K562 (cell line): ENCODE results near the gene ATXN7. TPM values are rescaled to one million over a fixed set of nuclear protein-coding genes. Genes with fewer than 3 reads are reported as not detected.

Experiments
- ATAC-seq: fragments of 200-7000 bp; cut with Tn5 transposase; 3 replicates; pipeline ENCODE4 v1.9.1; 2020; ENCODE audit warnings: moderate library complexity
- BruUV-seq: library from RNA; stranded (reverse); fragments of 400-500 nt; replicated peaks from 2 replicates; lab custom pipeline; 2021; lab: Mats Ljungman, UMichigan
- CTCF ChIA-PET: fragments of 300-600 bp; formaldehyde crosslinking; extraction: SDS; loops from one replicate; lab custom pipeline; 2021; ENCODE audit warnings: low intra/inter-chr PET ratio; lab: Yijun Ruan, JAX
- POLR2A ChIA-PET: fragments of 300-600, 350-650 bp; sonication (Branson Sonifier 250); formaldehyde crosslinking; extraction: SDS; loops from one replicate; lab custom pipeline; 2021; ENCODE audit warnings: antibody characterized with exemption, inconsistent platforms; lab: Yijun Ruan, JAX
- DNase-seq, 4 experiments: peaks; one replicate each; pipeline versions ENCODE4 v3.0.0 to v3.0.0-alpha.2; 2011 to 2018; ENCODE audit warnings: low spot score in 3 of 4, mixed read lengths in 3 of 4; ENCODE audit errors: extremely low read depth in 1 of 4
- FAIRE-seq: peaks from 2 replicates; lab custom pipeline; 2011; peaks lifted over from hg19 to GRCh38; lab: Jason Lieb, UNC
- H2AFZ ChIP-seq: 2 replicates; pipeline ENCODE4 v1.6.0; 2011; ENCODE audit warnings: low read depth, low read length, control low read depth, inconsistent platforms
- H3K27ac ChIP-seq: fragments of 200-600 bp; 3 replicates; pipeline ENCODE4 v1.8.0; 2011; ENCODE audit warnings: low read depth, mild to moderate bottlenecking, control low read depth, inconsistent platforms, low read length, moderate library complexity, mixed read lengths; ENCODE audit errors: extremely low read depth
- H3K27me3 ChIP-seq, 2 experiments: fragments of 300-600 bp in 1 of 2; 2 replicates in 1 of 2; 3 replicates in 1 of 2; pipeline versions ENCODE4 v1.6.0 to v1.8.0; 2011; ENCODE audit warnings: inconsistent platforms in 2 of 2, low read length in 2 of 2, mild to moderate bottlenecking in 1 of 2, mixed read lengths in 1 of 2, moderate library complexity in 1 of 2; ENCODE audit not compliant: control insufficient read depth in 2 of 2, insufficient read depth in 2 of 2
- H3K36me3 ChIP-seq: fragments of 300-600 bp; 3 replicates; pipeline ENCODE4 v1.8.0; 2011; ENCODE audit warnings: mild to moderate bottlenecking, low read length, inconsistent platforms; ENCODE audit not compliant: control insufficient read depth, insufficient read depth
- H3K4me1 ChIP-seq, 2 experiments: fragments of 200-600 bp in 1 of 2; replicated peaks in 1 of 2; 2 replicates in 1 of 2; 3 replicates in 1 of 2; pipeline versions ENCODE4 v1.5.1 to v1.8.0; 2011; ENCODE audit warnings: inconsistent platforms in 2 of 2, low read length in 2 of 2, mild to moderate bottlenecking in 1 of 2, mixed read lengths in 1 of 2, moderate library complexity in 1 of 2; ENCODE audit not compliant: control insufficient read depth in 2 of 2, insufficient read depth in 2 of 2
- H3K4me2 ChIP-seq: 2 replicates; pipeline ENCODE4 v1.6.1; 2011; ENCODE audit warnings: low read length, control low read depth, inconsistent platforms, mixed read lengths; ENCODE audit not compliant: insufficient read depth
- H3K4me3 ChIP-seq: fragments of 200-600 bp; sonication (generic), shearing (Covaris generic); 2 replicates; pipeline ENCODE4 v1.5.1; 2016; ENCODE audit warnings: control low read depth, inconsistent platforms
- H3K79me2 ChIP-seq: fragments of 200-600 bp; 3 replicates; pipeline ENCODE4 v1.8.0; 2011; ENCODE audit warnings: low read length, inconsistent platforms; ENCODE audit not compliant: control insufficient read depth, insufficient read depth
- H3K9ac ChIP-seq, 2 experiments: 2 replicates each; pipeline versions ENCODE4 v1.6.0 to v1.6.1; 2011; ENCODE audit warnings: low read depth in 2 of 2, low read length in 2 of 2, control low read depth in 1 of 2, inconsistent platforms in 1 of 2, mild to moderate bottlenecking in 1 of 2, mixed read lengths in 1 of 2; ENCODE audit not compliant: insufficient read depth in 1 of 2
- H3K9me1 ChIP-seq: one replicate; pipeline ENCODE4 v1.6.0; 2011; ENCODE audit warnings: inconsistent platforms, mild to moderate bottlenecking, low read length, moderate library complexity; ENCODE audit not compliant: control insufficient read depth, insufficient read depth
- H3K9me3 ChIP-seq: replicated peaks from 2 replicates; pipeline ENCODE4 v1.5.1; 2011; ENCODE audit warnings: low read depth, low read length, inconsistent platforms; ENCODE audit not compliant: control insufficient read depth, insufficient read depth
- H4K20me1 ChIP-seq: replicated peaks from 2 replicates; pipeline ENCODE4 v1.6.1; 2011; ENCODE audit warnings: low read length, inconsistent platforms, mixed read lengths; ENCODE audit not compliant: control insufficient read depth, insufficient read depth
- FOXP4 ChIP-seq: sonication (generic); formaldehyde crosslinking; IDR thresholded peaks from 2 replicates; pipeline ENCODE4 v1.8.0; 2022; ENCODE audit warnings: mild to moderate bottlenecking, missing genetic modification reagents, borderline replicate concordance
- ZBTB11 ChIP-seq, 3 experiments: fragments of 200-800 bp in 1 of 3; fragments of 250-450 bp in 1 of 3; fragments of 450-650 bp in 1 of 3; sonication (Bioruptor Pico) in 1 of 3; sonication (Bioruptor generic) in 1 of 3; formaldehyde crosslinking in 1 of 3; IDR thresholded peaks; 2 replicates each; pipeline versions ENCODE4 v1.6.1 to v1.8.0; 2016 to 2022; ENCODE audit warnings: mild to moderate bottlenecking in 2 of 3, missing genetic modification characterization in 2 of 3, missing compliant biosample characterization in 1 of 3, moderate library complexity in 1 of 3
- in situ Hi-C: fragments of 300-500 bp; cut with MboI; formaldehyde crosslinking; loops from 4 replicates; pipeline ENCODE4 v1.15.0; 2018; ENCODE audit warnings: inconsistent platforms, mixed read lengths
- intact Hi-C: fragments of 100-400 bp; cut with micrococcal nuclease; formaldehyde crosslinking; loops from 2 replicates; pipeline ENCODE4 v1.14.2; 2022
- polyA plus RNA-seq, 8 experiments: library from polyadenylated mRNA; depleted of rRNA in 4 of 8; stranded (reverse) in 5 of 8; unstranded in 3 of 8; fragments of >200 nt; fragmentation: Nextera tagmentation in 2 of 8; fragmentation: Illumina TruSeq in 1 of 8; extraction: Ambion mirVana in 2 of 8; extraction: Trizol in 1 of 8; gene quantifications; 2 replicates each; pipeline versions ENCODE4 v1.2.1 to v1.2.3, GENCODE V29; 2011 to 2014; ENCODE audit warnings: inconsistent platforms in 1 of 8, missing spikeins in 1 of 8
- total RNA-seq, 7 experiments: library from RNA; depleted of rRNA in 6 of 7; stranded (reverse); fragments of >200 nt in 6 of 7; fragmentation: Illumina TruSeq in 2 of 7; extraction: Trizol in 2 of 7; gene quantifications; 2 replicates each; pipeline versions ENCODE4 v1.2.1 to v1.2.3, GENCODE V29; 2011 to 2021; ENCODE audit warnings: low replicate concordance in 1 of 7

Gene ATXN7
- total and polyA plus RNA-seq, 9 of the 15 experiments (the other 6 are each of a cell fraction or from before 2014, with no cell fraction given): 0.41 to 9.2 (median 6.7) TPM

GRCh38 chr3:63842127-63842526, 21.5 kb upstream of the ATXN7 start:
- peaks cover 6% of the 10 kb centered on the region; the same call in 1 of the 3 replicates for H3K36me3 ChIP-seq
- H3K9me1 ChIP-seq: no peaks in the 10 kb centered on the region
- no peaks in the 10 kb centered on the region for H4K20me1 ChIP-seq
- no TSS peak for BruUV-seq
- no peaks in the 10 kb centered on the region for H3K27me3 ChIP-seq
- peaks cover 12% of the 10 kb centered on the region; the same call in 2 of the 3 replicates for H3K79me2 ChIP-seq
- ChIA-PET POLR2A (no interaction called here), CTCF (no interaction called here)
- H3K4me2 ChIP-seq: no peak overlapping the region
- H2AFZ ChIP-seq: no peak overlapping the region
- H3K27ac ChIP-seq: no peak overlapping the region
- no peaks in the 10 kb centered on the region for H3K4me1 ChIP-seq
- in situ Hi-C loops (no loop called here), intact Hi-C loops (loop anchor here (10.0 kb wide), 1 partner anchor 173 kb away; no protein-coding TSS in a partner anchor)
- no peak for FAIRE-seq
- DNase-seq: no peak
- TF ChIP-seq FOXP4 (CRISPR knock-in tag) (no peak), ZBTB11 (CRISPR knock-in tag; IDR thresholded peaks at IDR 0.05) (0 out of 6 replicates have a peak, but pooled peaks of 1 of the 3 experiments have one; percentile 32)
- ATAC-seq: no peak
- no peak overlapping the region for H3K4me3 ChIP-seq
- H3K9ac ChIP-seq: no peak overlapping the region
- H3K9me3 ChIP-seq: no peaks in the 10 kb centered on the region
